IMR-90 (cell line): ENCODE data around the gene RBM23. TPM values are rescaled to one million over a fixed set of nuclear protein-coding genes. Genes with fewer than 3 reads are reported as not detected.

Source experiments
- ATAC-seq: fragments of 200-7000 bp; cut with Tn5 transposase; 2 replicates; pipeline ENCODE4 v1.9.1; 2020; ENCODE audit warnings: low read depth, mild to moderate bottlenecking, moderate library complexity
- BruUV-seq: library from RNA; stranded (reverse); fragments of 400-500 nt; replicated peaks from 2 replicates; lab custom pipeline; 2021; lab: Mats Ljungman, UMichigan
- CTCF ChIA-PET: fragments of 300-600 bp; formaldehyde crosslinking; extraction: SDS; loops from one replicate; lab custom pipeline; 2021; ENCODE audit warnings: antibody characterized with exemption; lab: Yijun Ruan, JAX
- POLR2A ChIA-PET: fragments of 300-600 bp; sonication (Branson Sonifier 250); formaldehyde crosslinking; loops from one replicate; lab custom pipeline; 2022; ENCODE audit warnings: antibody characterized with exemption; ENCODE audit not compliant: unreplicated experiment; lab: Charles Lee
- DNase-seq: peaks from one replicate; pipeline ENCODE4 v3.0.0; 2013
- H2AFZ ChIP-seq: replicated peaks from 2 replicates; pipeline ENCODE3; 2013; ENCODE audit warnings: low read length, mild to moderate bottlenecking; ENCODE audit not compliant: poor library complexity
- H2AK5ac ChIP-seq: 2 replicates; pipeline ENCODE4 v1.6.1; 2013; ENCODE audit warnings: low read depth, low read length, inconsistent platforms
- H2AK9ac ChIP-seq: replicated peaks from 2 replicates; pipeline ENCODE3; 2013; ENCODE audit warnings: mild to moderate bottlenecking, low read depth, low read length, moderate library complexity; ENCODE audit not compliant: poor library complexity
- H2BK120ac ChIP-seq: 2 replicates; pipeline ENCODE4 v1.6.1; 2013; ENCODE audit warnings: low read depth, low read length, inconsistent platforms
- H2BK15ac ChIP-seq: 3 replicates; pipeline ENCODE4 v1.6.1; 2013; ENCODE audit warnings: low read depth, low read length, inconsistent platforms
- H2BK20ac ChIP-seq: 2 replicates; pipeline ENCODE4 v1.6.1; 2013; ENCODE audit warnings: low read depth, mild to moderate bottlenecking, inconsistent platforms, low read length, moderate library complexity
- H2BK5ac ChIP-seq: 2 replicates; pipeline ENCODE4 v1.6.1; 2013; ENCODE audit warnings: mild to moderate bottlenecking, low read depth, low read length, inconsistent platforms; ENCODE audit not compliant: poor library complexity, severe bottlenecking
- H3K14ac ChIP-seq: replicated peaks from 2 replicates; pipeline ENCODE4 v1.6.1; 2013; ENCODE audit warnings: low read depth, low read length, inconsistent platforms
- H3K18ac ChIP-seq: 2 replicates; pipeline ENCODE4 v1.6.1; 2013; ENCODE audit warnings: low read depth, low read length, control low read depth
- H3K23ac ChIP-seq: 2 replicates; pipeline ENCODE4 v1.6.1; 2013; ENCODE audit warnings: low read depth, low read length, inconsistent platforms
- H3K27ac ChIP-seq: 2 replicates; pipeline ENCODE4 v1.5.1; 2013; ENCODE audit warnings: mild to moderate bottlenecking, control low read depth, low read length; ENCODE audit not compliant: insufficient read depth
- H3K27me3 ChIP-seq: 2 replicates; pipeline ENCODE4 v1.6.1; 2013; ENCODE audit warnings: low read length; ENCODE audit not compliant: control insufficient read depth, insufficient read depth
- H3K36me3 ChIP-seq: 2 replicates; pipeline ENCODE4 v1.6.1; 2013; ENCODE audit warnings: low read length, mixed read lengths; ENCODE audit not compliant: control insufficient read depth, insufficient read depth
- H3K4ac ChIP-seq: 2 replicates; pipeline ENCODE4 v1.6.1; 2013; ENCODE audit warnings: low read depth, low read length, inconsistent platforms
- H3K4me1 ChIP-seq: 2 replicates; pipeline ENCODE4 v1.6.1; 2013; ENCODE audit warnings: low read length, mixed read lengths; ENCODE audit not compliant: control insufficient read depth, insufficient read depth
- H3K4me2 ChIP-seq: 2 replicates; pipeline ENCODE4 v1.6.1; 2013; ENCODE audit warnings: low read depth, mild to moderate bottlenecking, control low read depth, low read length, moderate library complexity
- H3K4me3 ChIP-seq: 2 replicates; pipeline ENCODE4 v1.5.1; 2013; ENCODE audit warnings: low read depth, mild to moderate bottlenecking, control low read depth, low read length, moderate library complexity; ENCODE audit not compliant: insufficient read depth
- H3K56ac ChIP-seq: 2 replicates; pipeline ENCODE4 v1.6.1; 2013; ENCODE audit warnings: low read length, inconsistent platforms; ENCODE audit not compliant: insufficient read depth; ENCODE audit errors: extremely low read depth
- H3K79me1 ChIP-seq, 2 experiments: 2 replicates each; pipeline ENCODE4 v1.6.1; 2013; ENCODE audit warnings: low read length in 2 of 2, inconsistent platforms in 1 of 2, low read depth in 1 of 2
- H3K9ac ChIP-seq: 2 replicates; pipeline ENCODE4 v1.6.1; 2013; ENCODE audit warnings: low read depth, low read length, control low read depth
- H3K9me1 ChIP-seq: 2 replicates; pipeline ENCODE4 v1.6.1; 2013; ENCODE audit warnings: low read length, inconsistent platforms; ENCODE audit not compliant: insufficient read depth
- H3K9me3 ChIP-seq: 2 replicates; pipeline ENCODE4 v1.6.1; 2013; ENCODE audit warnings: low read length; ENCODE audit not compliant: control insufficient read depth, insufficient read depth
- H4K20me1 ChIP-seq: 2 replicates; pipeline ENCODE4 v1.6.1; 2013; ENCODE audit warnings: low read length, inconsistent platforms; ENCODE audit not compliant: insufficient read depth
- H4K5ac ChIP-seq: 2 replicates; pipeline ENCODE4 v1.6.1; 2013; ENCODE audit warnings: mild to moderate bottlenecking, low read depth, low read length, control low read depth
- H4K8ac ChIP-seq, 2 experiments: 2 replicates each; pipeline ENCODE4 v1.6.1; 2013; ENCODE audit warnings: low read depth in 2 of 2, low read length in 2 of 2, control low read depth in 1 of 2, inconsistent platforms in 1 of 2
- H4K91ac ChIP-seq: 2 replicates; pipeline ENCODE4 v1.6.1; 2013; ENCODE audit warnings: low read depth, low read length, inconsistent platforms; ENCODE audit not compliant: insufficient read depth
- CEBPB ChIP-seq: IDR thresholded peaks from 2 replicates; pipeline ENCODE4 v1.6.1; 2012; ENCODE audit warnings: low read depth, low read length, improper control_type of control experiment
- CHD1 ChIP-seq: IDR thresholded peaks from 2 replicates; pipeline ENCODE4 v1.6.1; 2012; ENCODE audit warnings: low read depth, low read length, improper control_type of control experiment
- FOS ChIP-seq: fragments of 150-350 bp; IDR thresholded peaks from 2 replicates; pipeline ENCODE4 v1.6.1; 2016; ENCODE audit warnings: low read depth, low read length
- MAZ ChIP-seq: IDR thresholded peaks from 2 replicates; pipeline ENCODE4 v1.6.1; 2012; ENCODE audit warnings: low read depth, mild to moderate bottlenecking, low read length, improper control_type of control experiment, moderate library complexity, borderline replicate concordance
- NFE2L2 ChIP-seq: fragments of 150-350 bp; IDR thresholded peaks from 2 replicates; pipeline ENCODE4 v1.6.1; 2016; ENCODE audit warnings: low read depth, mild to moderate bottlenecking, low read length
- POLR2A ChIP-seq: IDR thresholded peaks from 2 replicates; pipeline ENCODE4 v1.6.1; 2012; ENCODE audit warnings: mild to moderate bottlenecking, low read depth, low read length
- RAD21 ChIP-seq: IDR thresholded peaks from 2 replicates; pipeline ENCODE4 v1.6.1; 2012; ENCODE audit warnings: low read length, improper control_type of control experiment
- RCOR1 ChIP-seq: IDR thresholded peaks from 2 replicates; pipeline ENCODE4 v1.6.1; 2012; ENCODE audit warnings: mild to moderate bottlenecking, low read length, improper control_type of control experiment; ENCODE audit not compliant: insufficient replicate concordance
- RFX5 ChIP-seq: IDR thresholded peaks from 2 replicates; pipeline ENCODE4 v1.8.0; 2012; ENCODE audit warnings: low read depth, mild to moderate bottlenecking, low read length, moderate library complexity
- SMC3 ChIP-seq: fragments of 150-350 bp; IDR thresholded peaks from 2 replicates; pipeline ENCODE4 v1.6.1; 2016; ENCODE audit warnings: low read depth, mild to moderate bottlenecking, antibody characterized with exemption, low read length, moderate library complexity
- WGBS, 2 experiments: methylation state at CpG; one replicate each; pipeline versions ENCODE4 v1.1.5 to v1.1.7; 2013; ENCODE audit warnings: missing lambda C conversion rate in 2 of 2; ENCODE audit not compliant: insufficient read length in 1 of 2; ENCODE audit errors: extremely low coverage in 2 of 2; 5-methylcytosine and 5-hydroxymethylcytosine counted together
- dilution Hi-C: fragments of 300-500 bp; cut with HindIII; formaldehyde crosslinking; loops from one replicate; pipeline ENCODE4 v1.14.3; 2018; ENCODE audit warnings: low sequenced_read_pairs; ENCODE audit not compliant: unreplicated experiment
- in situ Hi-C: fragments of 300-500 bp; cut with MboI; formaldehyde crosslinking; loops from 3 replicates; pipeline ENCODE4 v1.14.3; 2019; ENCODE audit warnings: low sequenced_read_pairs, inconsistent platforms, mixed read lengths
- intact Hi-C: fragments of 100-400 bp; cut with micrococcal nuclease; formaldehyde crosslinking; loops from 2 replicates; pipeline ENCODE4 v1.10.0; 2022
- polyA plus RNA-seq, 3 experiments: library from polyadenylated mRNA; depleted of rRNA; stranded (reverse); fragments of >200 nt; gene quantifications; 2 replicates each; pipeline ENCODE4 v1.2.3, GENCODE V29; 2012; ENCODE audit warnings: low replicate concordance in 1 of 3
- total RNA-seq: library from RNA; depleted of rRNA; stranded (reverse); fragments of >200 nt; gene quantifications from 2 replicates; pipeline ENCODE4 v1.2.3, GENCODE V29; 2012
- TF ChIP-seq, protein P1 (sequence below): fragments of 150-350 bp; IDR thresholded peaks from 2 replicates; pipeline ENCODE4 v1.6.1; 2017; ENCODE audit warnings: mild to moderate bottlenecking, antibody characterized with exemption, low read length, low read depth
- TF ChIP-seq, protein P2 (sequence below): conservative IDR thresholded peaks from 2 replicates; pipeline ENCODE4 v1.5.1; 2012; ENCODE audit warnings: mild to moderate bottlenecking, low read depth, low read length, improper control_type of control experiment

Gene RBM23
- total and polyA plus RNA-seq, 2 of the 4 experiments (the other 2 are of a cell fraction): 44.7 to 375 TPM

GRCh38 chr14:22929104-22929960 is 10.4 kb upstream of the RBM23 start, which contains the start of gene PRMT5:
Gene PRMT5 (minus strand): TSS chr14:22929376. CDS start chr14:22929361, 15 bp downstream.
- Histone ChIP-seq H3K4ac (peak within 1 kb of the TSS; percentile 84), H2BK20ac (no peak within 1 kb of the TSS), H2BK120ac (peak within 1 kb of the TSS; percentile 34; the same call in 1 of the 2 replicates), H4K5ac (peak within 1 kb of the TSS; percentile 54), H3K14ac (peak within 1 kb of the TSS; percentile 90), H3K27ac (peak within 1 kb of the TSS; percentile 82), H3K4me3 (peak within 1 kb of the TSS; percentile 64), H3K27me3 (no peaks in the 10 kb centered on the region), H3K4me1 (peaks cover 3% of the 10 kb centered on the region; the same call in 1 of the 2 replicates), H3K36me3 (peaks cover 13% of the 10 kb centered on the region), H4K8ac (peak within 1 kb of the TSS; percentile 33 to 95), H2AK9ac (peak within 1 kb of the TSS; percentile 98), H4K91ac (peak within 1 kb of the TSS; percentile 83), H3K79me1 (peaks cover 7 to 35% of the 10 kb centered on the region in 2 experiments), H3K9me3 (no peaks in the 10 kb centered on the region), H3K56ac (peak within 1 kb of the TSS; percentile 68), H3K23ac (peak within 1 kb of the TSS; percentile 59), H3K18ac (peak within 1 kb of the TSS; percentile 11), H4K20me1 (no peaks in the 10 kb centered on the region), H3K4me2 (peak within 1 kb of the TSS; percentile 83), H3K9ac (peak within 1 kb of the TSS; percentile 80), H3K9me1 (peaks cover 3% of the 10 kb centered on the region; the same call in 1 of the 2 replicates), H2BK5ac (peak within 1 kb of the TSS; percentile 72), H2BK15ac (peak within 1 kb of the TSS; percentile 5; the same call in 1 of the 3 replicates), H2AFZ (peak within 1 kb of the TSS; percentile 99), H2AK5ac (peak within 1 kb of the TSS; percentile 76)
- peak; percentile 97 for ATAC-seq
- 0% methylated on average over 30 of the region's 51 CpGs; no CpG with 5 or more reads in 1 of the 2 experiments for WGBS, 2 experiments
- peak; percentile 100 for DNase-seq
- CTCF ChIA-PET: interaction anchor here (0.8 to 2.1 kb wide), 12 partner anchors 10 to 107 kb away, joined by 3 to 13 read pairs (median 4); partner anchors contain the start of genes AJUBA, HAUS4 and RBM23
- intact Hi-C loops: loop anchor here (2.0 kb wide), 2 partner anchors 53 to 133 kb away; partner anchors contain the start of gene AJUBA
- POLR2A ChIA-PET: interaction anchor here (0.5 kb wide), 1 partner anchor 95 kb away, joined by 9 read pairs; no protein-coding TSS in a partner anchor
- dilution Hi-C loops: no loop called here
- in situ Hi-C loops: no loop called here
- no TSS peak for BruUV-seq
- TF ChIP-seq CEBPB (peak; percentile 74), RAD21 (no peak), RCOR1 (no peak), NFE2L2 (0 out of 2 replicates have a peak, but pooled peaks have one; percentile 6), MAZ (0 out of 2 replicates have a peak, but pooled peaks have one; percentile 32), FOS (peak; percentile 96), POLR2A (peak; percentile 91), RFX5 (0 out of 2 replicates have a peak, but pooled peaks have one; percentile 22), CHD1 (no peak), SMC3 (no peak)
- TF ChIP-seq, protein P1, sequence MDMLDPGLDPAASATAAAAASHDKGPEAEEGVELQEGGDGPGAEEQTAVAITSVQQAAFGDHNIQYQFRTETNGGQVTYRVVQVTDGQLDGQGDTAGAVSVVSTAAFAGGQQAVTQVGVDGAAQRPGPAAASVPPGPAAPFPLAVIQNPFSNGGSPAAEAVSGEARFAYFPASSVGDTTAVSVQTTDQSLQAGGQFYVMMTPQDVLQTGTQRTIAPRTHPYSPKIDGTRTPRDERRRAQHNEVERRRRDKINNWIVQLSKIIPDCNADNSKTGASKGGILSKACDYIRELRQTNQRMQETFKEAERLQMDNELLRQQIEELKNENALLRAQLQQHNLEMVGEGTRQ: peak; percentile 41
- TF ChIP-seq, protein P2, sequence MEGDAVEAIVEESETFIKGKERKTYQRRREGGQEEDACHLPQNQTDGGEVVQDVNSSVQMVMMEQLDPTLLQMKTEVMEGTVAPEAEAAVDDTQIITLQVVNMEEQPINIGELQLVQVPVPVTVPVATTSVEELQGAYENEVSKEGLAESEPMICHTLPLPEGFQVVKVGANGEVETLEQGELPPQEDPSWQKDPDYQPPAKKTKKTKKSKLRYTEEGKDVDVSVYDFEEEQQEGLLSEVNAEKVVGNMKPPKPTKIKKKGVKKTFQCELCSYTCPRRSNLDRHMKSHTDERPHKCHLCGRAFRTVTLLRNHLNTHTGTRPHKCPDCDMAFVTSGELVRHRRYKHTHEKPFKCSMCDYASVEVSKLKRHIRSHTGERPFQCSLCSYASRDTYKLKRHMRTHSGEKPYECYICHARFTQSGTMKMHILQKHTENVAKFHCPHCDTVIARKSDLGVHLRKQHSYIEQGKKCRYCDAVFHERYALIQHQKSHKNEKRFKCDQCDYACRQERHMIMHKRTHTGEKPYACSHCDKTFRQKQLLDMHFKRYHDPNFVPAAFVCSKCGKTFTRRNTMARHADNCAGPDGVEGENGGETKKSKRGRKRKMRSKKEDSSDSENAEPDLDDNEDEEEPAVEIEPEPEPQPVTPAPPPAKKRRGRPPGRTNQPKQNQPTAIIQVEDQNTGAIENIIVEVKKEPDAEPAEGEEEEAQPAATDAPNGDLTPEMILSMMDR: no peak
